D341Med (cell line): Measurements from ENCODE around the gene C14orf93.

Experiments used
- DNase-seq: peaks from one replicate; pipeline ENCODE4 v3.0.0; 2012; ENCODE audit warnings: low spot score

Gene C14orf93

DNA sequence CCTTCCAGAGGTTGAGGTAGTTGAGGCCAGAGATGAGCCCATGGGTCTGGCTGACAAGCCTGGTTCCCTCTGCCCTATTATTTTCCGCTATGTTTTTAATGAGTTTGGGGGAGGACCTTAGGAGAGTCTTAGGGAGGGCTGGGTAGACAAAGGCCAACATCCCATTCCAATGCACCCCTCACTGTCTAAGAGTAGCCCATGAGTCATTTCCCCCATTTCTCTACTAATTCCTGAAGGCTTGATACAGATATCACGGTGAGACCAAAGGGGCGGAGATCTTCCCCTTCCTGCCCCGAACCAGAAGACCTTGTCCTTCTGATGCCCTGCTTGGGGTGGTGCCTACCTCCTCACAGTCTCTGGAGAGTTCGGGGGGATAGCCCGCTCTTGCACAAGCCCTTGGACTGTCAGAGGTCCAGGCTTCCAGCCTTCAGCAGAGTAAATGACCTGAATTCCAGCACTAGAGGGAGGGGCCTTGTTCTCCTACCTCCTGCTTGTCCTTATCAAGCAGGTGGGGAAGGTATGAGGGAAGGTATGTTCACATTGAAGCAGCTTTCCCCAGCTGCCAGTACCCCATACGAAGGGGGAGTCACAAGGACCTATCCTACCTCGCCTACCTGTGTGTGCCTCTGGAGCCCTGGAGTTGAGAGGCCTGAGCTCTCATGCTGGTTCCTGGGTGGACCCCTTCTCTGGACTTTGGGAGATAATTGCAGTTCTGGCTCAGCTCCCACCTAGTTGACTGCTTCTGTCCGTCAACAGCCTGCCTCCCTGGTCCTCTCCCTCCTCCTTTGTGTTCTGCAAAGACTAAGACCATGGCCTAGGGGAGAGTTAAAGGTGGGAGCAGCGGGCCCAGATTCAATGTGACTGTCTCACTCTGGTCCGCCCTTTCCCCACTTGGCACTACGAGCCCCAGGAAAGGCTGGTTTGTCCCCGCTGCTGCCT is 35.7 kb upstream of the C14orf93 start:
- DNase-seq: no peak

DNA sequence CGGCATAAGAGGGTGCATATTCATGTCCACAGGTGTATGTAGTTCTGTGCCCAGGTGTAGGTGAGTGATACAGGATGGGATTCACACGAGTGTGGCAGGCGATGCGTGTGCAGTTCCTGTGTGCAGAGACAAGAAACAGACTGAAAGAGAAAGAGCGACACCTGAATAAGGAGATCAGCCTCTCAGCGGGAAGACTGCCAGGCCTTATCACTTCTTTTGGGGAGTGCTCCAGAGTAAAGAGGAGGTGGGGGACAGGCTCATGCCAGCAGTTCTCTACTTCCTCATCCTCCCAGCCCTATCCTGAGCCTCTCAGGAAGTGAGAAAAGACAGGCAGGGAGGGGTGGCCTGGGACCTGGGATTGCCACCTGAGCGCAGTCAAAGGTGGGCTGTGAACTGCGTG is 34.9 kb upstream of the C14orf93 start:
- DNase-seq: no peak

DNA sequence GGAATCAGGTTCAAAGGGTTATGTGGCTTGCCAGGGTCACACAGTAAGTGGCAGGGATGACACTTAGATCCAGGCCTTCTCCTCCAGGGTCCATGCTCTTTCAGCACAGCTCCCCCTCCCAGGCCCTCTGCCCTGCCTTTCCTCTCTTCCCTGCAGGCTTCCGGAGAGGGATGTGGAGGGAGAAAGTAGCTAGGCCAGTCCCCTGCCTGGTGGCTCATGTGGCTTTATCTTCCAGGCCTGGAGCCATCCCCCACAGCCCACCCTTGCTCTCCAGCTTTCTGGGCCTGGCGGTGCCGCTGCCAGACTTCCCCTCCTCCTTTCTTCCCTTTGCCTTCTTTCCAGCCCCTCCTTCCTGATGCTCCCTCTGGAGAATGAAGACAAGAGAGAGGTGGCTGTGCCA is 33.8 kb upstream of the C14orf93 start:
- no peak for DNase-seq

DNA sequence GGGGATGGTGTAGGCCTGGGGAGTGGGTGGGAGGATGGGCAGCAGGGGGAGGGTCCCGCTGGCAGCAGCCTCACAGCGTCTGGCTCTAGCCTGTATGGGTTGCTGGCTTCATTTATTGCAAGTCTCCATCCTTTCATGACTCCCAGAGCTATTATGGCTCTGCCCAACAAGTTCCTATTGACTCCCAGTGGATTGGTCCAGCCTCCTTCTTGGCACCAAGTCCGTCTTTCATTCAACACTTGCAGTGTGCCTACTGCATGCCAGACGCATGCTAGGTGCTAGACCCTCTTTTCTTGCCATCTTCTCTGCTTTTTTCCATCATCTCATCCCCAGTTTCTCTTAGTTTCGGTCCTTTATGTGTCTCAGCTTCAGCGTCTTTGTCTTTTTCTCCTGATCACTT is 33.2 kb upstream of the C14orf93 start:
- DNase-seq: no peak

DNA sequence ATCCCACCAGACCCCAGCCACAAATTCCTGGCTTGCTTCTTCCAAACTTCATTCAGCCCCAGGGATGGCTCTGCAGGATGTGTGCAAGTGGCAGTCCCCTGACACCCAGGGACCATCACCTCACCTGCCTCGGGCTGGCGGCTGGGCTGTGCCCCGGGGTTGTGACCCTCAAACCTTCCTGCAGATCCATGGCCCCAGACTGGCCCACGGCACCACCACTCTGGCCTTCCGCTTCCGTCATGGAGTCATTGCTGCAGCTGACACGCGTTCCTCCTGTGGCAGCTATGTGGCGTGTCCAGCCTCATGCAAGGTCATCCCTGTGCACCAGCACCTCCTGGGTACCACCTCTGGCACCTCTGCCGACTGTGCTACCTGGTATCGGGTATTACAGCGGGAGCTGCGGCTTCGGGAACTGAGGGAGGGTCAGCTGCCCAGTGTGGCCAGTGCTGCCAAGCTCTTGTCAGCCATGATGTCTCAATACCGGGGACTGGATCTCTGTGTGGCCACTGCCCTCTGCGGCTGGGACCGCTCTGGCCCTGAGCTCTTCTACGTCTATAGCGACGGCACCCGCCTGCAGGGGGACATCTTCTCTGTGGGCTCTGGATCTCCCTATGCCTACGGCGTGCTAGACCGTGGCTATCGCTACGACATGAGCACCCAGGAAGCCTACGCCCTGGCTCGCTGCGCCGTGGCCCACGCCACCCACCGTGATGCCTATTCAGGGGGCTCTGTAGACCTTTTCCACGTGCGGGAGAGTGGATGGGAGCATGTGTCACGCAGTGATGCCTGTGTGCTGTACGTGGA is 32.4 kb upstream of the C14orf93 start, which contains the start of gene PSMB11:
Gene PSMB11, plus strand, starts transcription at position 51 of the 804 bp plus-strand sequence. Its CDS starts 14 bp downstream, at position 65.
- DNase-seq: no peak

DNA sequence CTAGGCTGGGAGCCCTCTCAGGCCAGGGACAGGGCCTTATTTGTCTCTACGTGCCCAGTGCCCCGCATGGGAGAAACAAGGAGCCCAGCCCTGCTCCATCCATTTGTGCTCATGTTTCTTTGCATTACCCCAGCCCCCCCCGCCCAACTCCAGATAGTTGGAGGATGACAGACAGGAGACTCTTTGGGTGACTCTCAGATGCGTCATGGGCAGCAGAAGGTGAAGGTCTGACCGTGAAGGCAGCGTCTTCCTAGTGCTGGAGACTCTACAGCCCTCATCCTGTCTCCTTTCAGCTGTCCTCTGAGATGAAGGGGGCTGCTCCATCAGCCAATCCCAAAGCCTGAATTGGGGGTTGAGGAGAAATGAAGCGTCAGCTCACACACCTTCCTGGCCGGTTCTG is 31.8 kb upstream of the C14orf93 start:
- no peak for DNase-seq

DNA sequence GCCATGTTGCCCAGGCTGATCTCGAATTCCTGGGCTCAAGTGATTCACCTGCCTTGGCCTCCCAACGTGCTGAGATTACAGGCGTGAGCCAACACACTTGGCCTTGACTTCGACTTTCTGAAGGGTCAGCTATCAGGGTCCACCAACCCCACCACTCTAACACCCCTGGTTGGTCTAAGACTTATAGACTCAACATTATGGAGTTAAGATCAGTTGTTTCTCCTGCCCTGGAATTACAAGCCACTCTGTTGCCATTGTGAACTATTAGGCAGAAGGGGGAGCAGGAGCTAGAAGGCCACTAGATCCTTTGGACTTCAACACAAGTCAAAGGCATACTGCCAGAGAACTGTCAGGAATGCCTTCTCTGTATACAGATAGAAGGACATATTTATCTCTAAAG is 30.2 kb upstream of the C14orf93 start:
- no peak for DNase-seq

DNA sequence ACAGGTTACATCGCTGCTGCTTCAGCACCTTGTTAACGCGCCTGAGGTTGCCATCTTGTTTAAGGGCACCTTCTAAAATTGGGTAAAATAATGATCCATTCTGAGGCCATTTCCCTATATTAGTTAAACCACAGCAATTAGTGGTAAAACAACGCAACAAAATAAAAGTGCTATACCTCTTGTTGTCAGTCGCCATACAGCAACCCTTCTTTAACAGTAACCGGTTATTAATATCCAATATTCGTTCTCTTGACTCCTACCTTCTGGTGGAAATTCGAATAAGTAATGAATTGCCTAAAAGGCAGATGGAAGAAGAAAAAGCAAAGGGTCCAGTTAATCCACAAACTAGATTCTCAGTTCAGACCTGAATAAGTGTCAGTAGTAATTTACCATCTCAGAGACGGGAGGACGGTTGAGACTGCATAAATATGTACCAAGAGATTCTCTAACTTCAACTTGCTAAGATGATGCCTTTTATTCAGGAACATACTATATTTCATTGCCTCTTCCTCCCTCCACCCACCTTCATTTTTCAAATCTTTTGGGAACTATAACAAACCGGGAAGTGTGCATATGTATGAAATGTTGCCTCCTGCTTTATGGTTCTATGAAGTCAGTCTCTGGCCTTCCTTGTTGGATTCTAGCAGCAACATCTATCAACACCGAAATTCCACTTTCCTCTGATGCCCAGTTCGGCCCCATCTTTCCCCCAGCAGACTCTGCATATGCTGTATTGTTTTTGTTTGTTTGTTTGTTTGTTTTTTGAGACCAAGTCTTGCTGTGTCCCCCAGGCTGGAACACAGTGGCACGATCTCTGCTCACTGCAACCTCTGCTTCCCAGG is 25.6 kb upstream of the C14orf93 start:
- DNase-seq: no peak

DNA sequence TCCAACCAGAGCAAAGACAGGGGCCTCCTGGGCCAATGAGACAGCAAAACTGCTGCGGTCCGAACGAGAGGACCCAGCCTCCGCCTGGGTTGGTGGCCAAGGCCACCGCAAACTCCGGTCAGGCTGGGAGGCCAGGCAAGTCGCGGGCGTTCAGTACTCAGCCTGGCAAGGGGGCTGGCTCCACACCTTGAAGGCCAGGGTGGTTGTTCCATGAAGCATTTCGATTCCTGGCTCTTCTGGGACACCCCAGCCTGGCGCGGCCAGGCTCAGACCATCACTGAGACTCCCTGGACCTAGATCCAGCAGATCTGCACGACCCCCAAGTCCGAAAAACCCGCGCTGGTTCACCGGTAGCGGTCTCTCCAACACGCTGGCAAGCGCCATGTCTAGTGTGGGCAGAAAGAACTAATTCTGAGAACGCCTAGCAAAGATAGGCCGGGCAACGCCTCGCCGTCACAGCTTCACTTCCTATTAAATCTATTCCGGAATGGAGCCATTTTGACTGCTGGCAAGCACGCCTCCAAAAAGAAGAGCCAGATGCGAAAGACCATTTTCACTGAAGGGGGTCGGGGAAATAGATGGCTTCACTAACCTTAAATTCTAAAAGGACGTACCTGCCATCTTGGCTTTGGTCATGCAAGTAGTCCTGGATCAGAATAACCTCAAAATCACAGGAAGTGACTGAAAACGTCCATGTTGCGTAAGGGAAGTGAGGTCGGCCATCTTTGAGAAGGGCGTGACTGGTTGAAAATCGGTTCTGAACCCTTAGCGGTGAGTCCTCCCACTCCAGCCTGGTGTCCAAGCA is 24.8 kb upstream of the C14orf93 start, which contains the start of gene PSMB5:
Gene PSMB5, minus strand, starts transcription at position 403 of the 805 bp plus-strand sequence. Its CDS starts 19 bp downstream, at position 384.
- peak; percentile 90 for DNase-seq

DNA sequence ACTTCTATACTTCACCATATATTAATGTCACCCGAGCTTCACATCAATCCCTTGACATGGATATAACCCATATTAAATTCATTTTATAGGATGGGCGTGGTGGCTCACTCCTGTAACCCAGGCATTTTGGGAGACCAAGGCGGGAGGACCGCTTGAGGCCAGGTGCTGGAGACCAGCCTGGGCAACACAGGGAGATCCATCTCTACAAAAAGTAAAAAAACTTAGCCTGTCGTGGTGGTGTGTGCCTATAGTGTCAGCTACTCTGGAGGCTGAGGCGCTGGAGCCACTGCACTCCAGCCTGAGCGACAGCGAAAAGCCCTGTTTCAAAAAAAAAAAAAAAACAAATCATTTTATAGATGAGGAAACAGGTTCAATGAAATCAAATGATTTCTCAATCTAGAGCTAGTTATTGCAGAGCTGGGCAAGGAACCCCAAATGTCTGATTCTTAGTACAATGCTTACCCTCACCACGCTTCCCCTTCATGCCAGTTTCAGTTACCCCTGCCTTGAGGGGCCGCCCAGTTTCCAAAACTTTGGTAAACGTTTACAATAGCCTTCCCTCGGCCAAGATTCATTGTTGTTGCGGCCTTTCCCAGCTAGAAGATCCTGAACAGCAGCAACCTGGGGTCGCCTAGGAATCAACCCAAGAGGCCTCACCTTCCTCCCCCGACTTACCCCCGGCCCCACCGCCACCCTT is 24.0 kb upstream of the C14orf93 start:
- DNase-seq: no peak

DNA sequence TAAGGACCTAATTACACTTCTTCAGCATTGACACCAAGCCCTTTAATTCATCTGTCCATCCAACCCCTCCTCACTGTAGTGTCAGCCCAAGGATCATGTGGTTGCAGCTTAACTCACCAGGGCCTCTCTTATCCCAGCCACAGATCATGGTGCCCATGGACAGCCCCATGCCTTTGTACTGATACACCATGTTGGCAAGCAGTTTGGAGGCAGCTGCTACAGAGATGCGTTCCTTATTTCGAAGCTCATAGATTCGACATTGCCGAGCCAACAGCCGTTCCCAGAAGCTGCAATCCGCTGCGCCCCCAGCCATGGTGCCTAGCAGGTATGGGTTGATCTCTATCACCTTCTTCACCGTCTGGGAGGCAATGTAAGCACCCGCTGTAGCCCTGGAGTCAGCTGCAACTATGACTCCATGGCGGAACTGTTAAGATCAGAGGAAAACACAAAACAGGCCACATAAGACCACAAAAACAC is 23.3 kb upstream of the C14orf93 start:
- no peak for DNase-seq

DNA sequence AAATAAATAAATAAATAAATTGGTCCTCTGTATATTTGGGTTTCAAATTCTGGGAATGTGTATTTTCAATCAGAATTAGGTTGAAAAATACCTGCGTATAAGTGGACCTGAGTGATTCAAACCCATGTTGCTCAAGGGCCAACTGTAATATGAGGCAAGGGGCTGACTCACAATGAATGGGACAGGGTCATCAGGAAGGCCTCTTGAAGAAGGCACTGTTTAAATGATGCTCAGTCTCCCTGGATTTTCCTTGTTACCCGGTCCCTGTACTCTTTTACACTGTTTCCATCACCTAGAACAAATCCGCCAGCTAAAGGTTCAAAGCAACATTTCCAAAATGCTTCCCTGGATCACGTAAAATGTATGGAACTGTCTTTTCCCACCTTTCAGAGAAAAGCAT is 21.0 kb upstream of the C14orf93 start:
- DNase-seq: no peak

DNA sequence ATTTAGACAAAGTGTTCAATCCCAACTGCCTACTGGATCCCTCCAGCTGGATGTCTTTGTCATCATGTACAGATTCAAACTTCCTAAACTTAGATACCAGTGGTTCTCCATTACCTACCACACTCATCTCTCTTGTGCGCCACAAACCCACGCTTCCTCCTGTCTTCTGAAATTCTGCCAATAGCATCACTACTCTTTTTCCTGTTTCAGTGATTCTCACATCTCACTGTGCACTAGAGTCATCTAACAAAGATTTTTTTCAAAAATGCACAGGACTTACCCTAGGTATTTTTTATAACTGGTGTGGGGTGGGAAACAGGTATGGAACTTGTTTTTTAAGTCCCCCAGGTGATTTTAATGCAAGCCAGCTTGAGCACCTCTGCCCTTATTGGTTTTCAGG is 18.9 kb upstream of the C14orf93 start:
- no peak for DNase-seq

DNA sequence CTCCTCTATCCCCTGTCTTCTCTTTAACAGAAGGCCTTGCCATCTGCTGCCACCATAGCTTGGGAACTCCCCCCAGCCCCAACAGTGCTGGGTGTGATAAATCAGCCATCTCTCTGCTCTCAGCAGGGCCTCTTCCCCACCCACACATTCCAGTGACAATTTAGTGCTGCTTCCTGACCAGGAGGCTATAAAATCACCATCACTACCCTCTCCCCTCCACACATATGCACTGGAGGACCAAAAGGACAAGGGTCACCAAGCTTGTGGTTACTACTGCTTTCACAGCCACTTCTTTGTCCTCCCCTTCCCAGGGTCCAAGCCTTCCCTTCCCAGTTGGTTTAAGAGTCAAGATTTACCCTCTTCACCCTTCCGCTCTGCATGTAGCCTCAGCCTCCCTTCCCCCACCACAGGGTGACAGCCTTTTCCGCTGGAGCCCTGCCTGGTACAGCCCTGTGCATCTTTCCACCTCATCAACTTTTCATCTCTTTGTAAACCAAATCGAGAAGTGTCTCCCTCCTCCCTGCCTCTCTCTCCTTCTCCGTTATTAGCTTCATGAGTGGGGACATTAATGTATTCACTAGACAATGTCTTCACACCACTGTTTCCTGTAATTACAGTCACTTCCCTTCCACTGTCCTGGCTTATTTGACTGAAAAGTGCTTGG is 15.3 kb upstream of the C14orf93 start:
- no peak for DNase-seq

DNA sequence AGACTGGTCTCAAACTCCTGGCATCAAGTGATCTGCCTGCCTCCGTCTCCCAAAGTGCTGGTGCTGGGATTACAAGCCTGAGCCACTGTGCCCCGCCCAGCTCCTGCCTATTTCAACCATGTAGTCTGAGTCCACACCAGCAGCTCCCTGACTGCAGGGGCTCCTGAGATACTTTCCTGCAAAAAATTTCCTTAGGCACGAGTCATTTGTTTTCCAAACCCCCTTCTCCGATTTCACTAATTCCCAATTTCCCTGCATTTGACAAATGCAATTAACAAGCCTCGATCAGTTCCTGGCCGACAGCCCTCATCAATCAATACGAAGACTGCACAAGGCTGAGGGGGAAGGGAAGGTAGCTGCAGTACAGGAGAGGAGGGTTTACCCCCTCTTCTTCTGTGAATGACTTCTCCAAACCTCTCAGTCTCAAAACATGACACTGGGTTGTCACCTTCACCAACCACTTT is 14.7 kb upstream of the C14orf93 start:
- DNase-seq: no peak

DNA sequence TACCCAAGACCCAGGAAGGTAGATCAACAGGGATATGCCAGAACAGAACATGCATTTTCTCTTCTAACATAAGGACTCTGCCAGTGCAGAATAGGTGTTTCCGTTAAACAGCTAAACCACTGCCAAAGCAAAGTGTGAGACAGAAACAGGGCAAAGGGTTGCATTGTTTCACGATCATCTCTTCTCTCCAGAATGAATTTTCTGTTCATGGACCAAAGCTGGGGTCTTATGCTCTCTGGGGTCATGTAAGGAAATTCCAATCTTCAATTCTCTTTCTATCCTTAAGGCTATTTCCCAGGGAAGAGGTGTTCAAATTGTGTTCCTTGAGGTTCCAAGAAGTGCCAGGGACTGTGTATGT is 13.8 kb upstream of the C14orf93 start:
- DNase-seq: no peak

DNA sequence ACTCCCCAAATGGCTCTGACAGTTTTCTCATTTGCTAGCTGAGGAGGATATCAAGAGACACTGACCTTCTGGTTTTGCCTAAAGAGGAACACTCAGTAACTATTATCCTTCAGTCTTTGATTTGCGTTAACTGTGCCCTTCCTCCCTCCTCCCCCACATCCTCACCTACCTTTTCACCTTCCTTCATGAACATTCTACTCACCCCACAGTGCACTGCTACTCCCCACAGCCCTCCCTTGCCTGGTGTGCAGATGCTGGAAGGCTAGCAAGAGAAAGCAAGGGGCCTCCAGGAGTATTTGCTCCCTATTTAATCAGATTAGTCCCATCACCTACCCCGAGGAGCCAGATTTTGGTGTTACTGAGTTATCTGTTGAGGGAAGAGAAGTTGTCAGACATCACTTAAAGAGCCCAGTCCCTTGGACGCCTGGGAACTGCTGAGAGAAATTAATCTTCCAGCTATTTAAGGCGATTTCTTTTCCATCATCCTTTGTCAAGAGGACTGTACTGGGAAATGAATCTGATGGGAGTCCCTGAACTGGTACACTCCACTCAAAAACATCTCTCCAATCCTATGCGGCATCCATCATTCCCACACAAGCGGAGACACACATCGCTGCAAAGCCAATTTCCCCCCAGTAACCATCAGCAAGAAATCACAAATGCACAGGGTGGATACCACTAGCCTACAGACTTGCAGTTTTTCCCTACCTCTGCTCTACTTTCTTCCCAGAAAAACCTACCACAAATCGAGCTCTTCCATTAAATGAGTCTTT is 13.3 kb upstream of the C14orf93 start:
- peak; percentile 59 for DNase-seq

DNA sequence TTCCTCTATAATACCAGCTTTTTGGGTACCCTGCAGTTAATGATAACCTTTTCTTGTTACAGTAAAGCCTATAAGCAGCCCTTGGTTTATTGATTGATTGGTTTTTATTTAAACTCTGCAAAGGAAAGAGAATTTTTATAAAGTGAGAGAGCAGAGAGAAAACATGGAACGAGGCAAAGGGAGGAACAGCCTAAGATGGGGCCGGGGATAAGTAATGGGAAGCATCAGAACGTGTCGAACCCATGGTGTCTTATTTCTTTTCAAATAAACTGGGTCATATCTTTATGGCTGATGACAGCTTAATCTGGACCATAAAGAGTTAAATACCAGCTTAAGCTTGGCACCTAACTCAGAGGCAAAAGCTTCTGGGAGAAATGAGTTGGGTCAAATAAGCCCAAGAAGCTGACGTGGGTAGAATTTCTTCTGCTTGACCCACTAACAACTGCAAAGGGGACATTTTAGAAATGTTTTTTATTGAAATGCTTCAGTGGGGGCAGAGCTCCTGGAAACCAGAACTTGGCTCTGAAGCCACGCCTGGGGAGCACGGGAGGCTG is 12.0 kb upstream of the C14orf93 start:
- DNase-seq: no peak

DNA sequence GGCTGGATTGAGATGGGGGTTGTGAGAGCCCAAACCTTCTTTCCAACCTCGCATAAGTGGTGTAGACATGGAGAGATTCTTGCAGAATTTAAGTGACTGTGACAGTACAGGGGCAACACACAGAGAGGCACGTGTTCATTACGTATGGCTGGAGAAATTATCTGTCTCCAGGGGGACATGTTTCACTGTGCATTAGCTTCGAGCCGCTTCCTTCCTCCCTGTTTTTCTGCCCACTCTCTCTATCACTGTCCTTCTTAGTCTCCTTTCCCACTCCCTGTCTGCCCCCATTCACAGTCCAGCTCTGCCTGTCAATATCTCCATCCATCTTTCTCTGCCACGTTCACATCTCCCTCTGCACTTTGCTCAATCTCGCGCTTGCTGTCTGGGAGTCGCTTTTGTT is 11.5 kb upstream of the C14orf93 start:
- DNase-seq: no peak
